Transverse colon (tissue), 4 donors: ENCODE data around the gene HIRIP3.

Experiments
- EP300 ChIP-seq: sonication (generic); formaldehyde crosslinking; IDR thresholded peaks from one replicate; pipeline ENCODE4 v1.6.1; 2017; ENCODE audit warnings: antibody characterized with exemption, low read depth
- POLR2A ChIP-seq: fragments of 450-650 bp; IDR thresholded peaks from one replicate; pipeline ENCODE4 v1.6.1; 2016; ENCODE audit warnings: antibody characterized with exemption, mild to moderate bottlenecking, moderate library complexity
- POLR2AphosphoS5 ChIP-seq, 3 donors: sonication (generic); formaldehyde crosslinking; IDR thresholded peaks; one replicate each; pipeline ENCODE4 v1.6.1; 2016; ENCODE audit warnings: antibody characterized with exemption in 3 of 3
- TF ChIP-seq, protein P1 (sequence below), 5 experiments: fragments of 200-600 bp in 3 of 5; fragments of 450-650 bp in 2 of 5; sonication (generic) in 3 of 5; IDR thresholded peaks; 1 replicate in 2 of 5; 2 replicates in 3 of 5; pipeline ENCODE4 v1.5.1; 2016 to 2017; ENCODE audit warnings: antibody characterized with exemption in 5 of 5, inconsistent platforms in 3 of 5, mild to moderate bottlenecking in 2 of 5, moderate library complexity in 1 of 5

DNA sequence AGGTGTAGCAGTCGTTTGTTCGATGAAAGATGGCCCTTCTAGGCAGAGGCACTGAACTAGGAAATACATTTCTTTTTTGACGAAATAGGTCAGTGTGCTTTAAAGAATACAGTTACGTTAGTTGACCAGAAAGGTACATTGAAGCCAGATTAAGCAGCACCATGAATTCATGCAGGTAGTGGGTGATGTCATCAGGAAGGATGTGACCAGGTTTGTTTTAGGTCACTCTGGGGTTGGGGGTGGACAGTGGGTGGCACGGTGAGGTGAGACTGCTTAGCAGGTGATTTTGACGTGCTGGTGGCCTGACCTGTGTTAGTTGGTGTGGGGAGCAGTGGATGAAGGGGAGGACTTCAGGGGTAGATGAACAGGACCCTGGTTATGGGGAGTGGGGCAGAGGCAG lies 4.2 kb upstream of the HIRIP3 start:
- TF ChIP-seq POLR2A (no peak), EP300 (no peak), POLR2AphosphoS5 (IDR thresholded peaks at IDR 0.05) (no peak)
- TF ChIP-seq, protein P1, sequence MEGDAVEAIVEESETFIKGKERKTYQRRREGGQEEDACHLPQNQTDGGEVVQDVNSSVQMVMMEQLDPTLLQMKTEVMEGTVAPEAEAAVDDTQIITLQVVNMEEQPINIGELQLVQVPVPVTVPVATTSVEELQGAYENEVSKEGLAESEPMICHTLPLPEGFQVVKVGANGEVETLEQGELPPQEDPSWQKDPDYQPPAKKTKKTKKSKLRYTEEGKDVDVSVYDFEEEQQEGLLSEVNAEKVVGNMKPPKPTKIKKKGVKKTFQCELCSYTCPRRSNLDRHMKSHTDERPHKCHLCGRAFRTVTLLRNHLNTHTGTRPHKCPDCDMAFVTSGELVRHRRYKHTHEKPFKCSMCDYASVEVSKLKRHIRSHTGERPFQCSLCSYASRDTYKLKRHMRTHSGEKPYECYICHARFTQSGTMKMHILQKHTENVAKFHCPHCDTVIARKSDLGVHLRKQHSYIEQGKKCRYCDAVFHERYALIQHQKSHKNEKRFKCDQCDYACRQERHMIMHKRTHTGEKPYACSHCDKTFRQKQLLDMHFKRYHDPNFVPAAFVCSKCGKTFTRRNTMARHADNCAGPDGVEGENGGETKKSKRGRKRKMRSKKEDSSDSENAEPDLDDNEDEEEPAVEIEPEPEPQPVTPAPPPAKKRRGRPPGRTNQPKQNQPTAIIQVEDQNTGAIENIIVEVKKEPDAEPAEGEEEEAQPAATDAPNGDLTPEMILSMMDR (IDR thresholded peaks at IDR 0.05) = no peak
